KOPT-K1 (cell line): ENCODE measurements around the gene TNNT2.

Experiments
- H3K27ac ChIP-seq: fragments of 200-600 bp; sonication (generic); 2 replicates; pipeline ENCODE4 v1.5.1; 2016; ENCODE audit warnings: antibody characterized with exemption, mild to moderate bottlenecking, low read depth, low read length; ENCODE audit not compliant: poor library complexity, severe bottlenecking
- H3K36me3 ChIP-seq: fragments of 200-600 bp; sonication (generic); 2 replicates; pipeline ENCODE4 v1.5.1; 2017; ENCODE audit warnings: antibody characterized with exemption, mild to moderate bottlenecking, low read length, moderate library complexity; ENCODE audit not compliant: insufficient read depth
- H3K9me3 ChIP-seq: fragments of 200-600 bp; sonication (generic); 2 replicates; pipeline ENCODE4 v1.5.1; 2017; ENCODE audit warnings: antibody characterized with exemption, low read length, mild to moderate bottlenecking; ENCODE audit not compliant: insufficient read depth, poor library complexity, severe bottlenecking

Gene TNNT2

GRCh38 chr1:201377611-201378092, at the start of gene TNNT2:
TSS of gene TNNT2 (minus strand) at chr1:201377680. CDS start at chr1:201373254, 4,426 bp downstream.
- H3K9me3 ChIP-seq = no peaks in the 10 kb centered on the region
- H3K27ac ChIP-seq = no peak within 1 kb of the TSS
- H3K36me3 ChIP-seq = no peaks in the 10 kb centered on the region

- no peaks in the 10 kb centered on the region for H3K9me3 ChIP-seq
- no peak overlapping the region for H3K27ac ChIP-seq
- H3K36me3 ChIP-seq = no peaks in the 10 kb centered on the region
Measured at GRCh38 chr1:201426479-201427310, 49.2 kb upstream of the TNNT2 start.

GRCh38 chr1:201424146-201424545, 46.7 kb upstream of the TNNT2 start:
- no peaks in the 10 kb centered on the region for H3K36me3 ChIP-seq
- H3K27ac ChIP-seq = no peak overlapping the region
- H3K9me3 ChIP-seq = no peaks in the 10 kb centered on the region

- Histone ChIP-seq H3K36me3 (no peaks in the 10 kb centered on the region), H3K9me3 (no peaks in the 10 kb centered on the region), H3K27ac (no peak overlapping the region)
Measured at GRCh38 chr1:201423655-201424054, 46.2 kb upstream of the TNNT2 start.

GRCh38 chr1:201422436-201423030, 45.1 kb upstream of the TNNT2 start:
- H3K27ac ChIP-seq = no peak overlapping the region

GRCh38 chr1:201422026-201422425, 44.5 kb upstream of the TNNT2 start:
- Histone ChIP-seq H3K36me3 (no peaks in the 10 kb centered on the region), H3K27ac (no peak overlapping the region), H3K9me3 (no peaks in the 10 kb centered on the region)

More at GRCh38 chr1:201422436-201423030, 45.1 kb upstream of the TNNT2 start:
- H3K9me3 ChIP-seq = no peaks in the 10 kb centered on the region
- no peaks in the 10 kb centered on the region for H3K36me3 ChIP-seq

GRCh38 chr1:201421041-201421440, 43.6 kb upstream of the TNNT2 start:
- H3K9me3 ChIP-seq = no peaks in the 10 kb centered on the region
- no peak overlapping the region for H3K27ac ChIP-seq
- no peaks in the 10 kb centered on the region for H3K36me3 ChIP-seq

GRCh38 chr1:201420608-201421002, 43.1 kb upstream of the TNNT2 start:
- Histone ChIP-seq H3K36me3 (no peaks in the 10 kb centered on the region), H3K9me3 (no peaks in the 10 kb centered on the region), H3K27ac (no peak overlapping the region)

GRCh38 chr1:201419746-201420607, 42.5 kb upstream of the TNNT2 start:
- H3K9me3 ChIP-seq = no peaks in the 10 kb centered on the region
- no peak overlapping the region for H3K27ac ChIP-seq
- H3K36me3 ChIP-seq = no peaks in the 10 kb centered on the region

GRCh38 chr1:201419256-201419655, 41.8 kb upstream of the TNNT2 start:
- H3K27ac ChIP-seq = no peak overlapping the region
- H3K9me3 ChIP-seq = no peaks in the 10 kb centered on the region
- H3K36me3 ChIP-seq = no peaks in the 10 kb centered on the region

GRCh38 chr1:201418461-201418860, 41.0 kb upstream of the TNNT2 start:
- H3K36me3 ChIP-seq = no peaks in the 10 kb centered on the region
- H3K27ac ChIP-seq = no peak overlapping the region

GRCh38 chr1:201414051-201414738, 36.7 kb upstream of the TNNT2 start:
- Histone ChIP-seq H3K36me3 (no peaks in the 10 kb centered on the region), H3K27ac (no peak overlapping the region), H3K9me3 (no peaks in the 10 kb centered on the region)

More at GRCh38 chr1:201418461-201418860, 41.0 kb upstream of the TNNT2 start:
- H3K9me3 ChIP-seq = no peaks in the 10 kb centered on the region

GRCh38 chr1:201411292-201411691, 33.8 kb upstream of the TNNT2 start:
- no peak overlapping the region for H3K27ac ChIP-seq
- no peaks in the 10 kb centered on the region for H3K36me3 ChIP-seq
- H3K9me3 ChIP-seq = no peaks in the 10 kb centered on the region

GRCh38 chr1:201409440-201409839, 32.0 kb upstream of the TNNT2 start:
- no peak overlapping the region for H3K27ac ChIP-seq
- no peaks in the 10 kb centered on the region for H3K36me3 ChIP-seq
- no peaks in the 10 kb centered on the region for H3K9me3 ChIP-seq
